GM12878 (cell line): ENCODE measurements around the gene ZNF581.

ENCODE experiments used
- BHLHE40 ChIP-seq, 2 experiments: fragments of 450-650 bp in 1 of 2; IDR thresholded peaks; 2 replicates each; pipeline ENCODE4 v1.6.1; 2011 to 2017; ENCODE audit warnings: low read depth in 2 of 2, borderline replicate concordance in 1 of 2, improper control_type of control experiment in 1 of 2, low read length in 1 of 2, mild to moderate bottlenecking in 1 of 2
- EED ChIP-seq: sonication (generic); IDR thresholded peaks from 2 replicates; pipeline ENCODE4 v1.6.1; 2016; ENCODE audit warnings: antibody characterized with exemption, low read depth
- FOXM1 ChIP-seq: IDR thresholded peaks from 2 replicates; pipeline ENCODE4 v1.6.1; 2012; ENCODE audit warnings: low read depth, mild to moderate bottlenecking, inconsistent platforms, low read length, moderate library complexity
- HCFC1 ChIP-seq: fragments of 150-350 bp; IDR thresholded peaks from 2 replicates; pipeline ENCODE4 v1.6.1; 2014; ENCODE audit warnings: low read length
- HDAC2 ChIP-seq: fragments of 200-600 bp; sonication (generic); IDR thresholded peaks from 2 replicates; pipeline ENCODE4 v1.6.1; 2017
- MXI1 ChIP-seq: fragments of 150-350 bp; IDR thresholded peaks from 2 replicates; pipeline ENCODE4 v1.6.1; 2011; ENCODE audit warnings: low read depth, mild to moderate bottlenecking, inconsistent platforms, low read length, improper control_type of control experiment
- MYC ChIP-seq: IDR thresholded peaks from 2 replicates; pipeline ENCODE4 v1.6.1; 2011; ENCODE audit warnings: mild to moderate bottlenecking, low read length, moderate library complexity, inconsistent platforms; ENCODE audit not compliant: insufficient read depth, insufficient replicate concordance, insufficient read length, severe bottlenecking
- PAX8 ChIP-seq: fragments of 450-650 bp; IDR thresholded peaks from 2 replicates; pipeline ENCODE4 v1.6.1; 2017; ENCODE audit warnings: mild to moderate bottlenecking, moderate library complexity
- REST ChIP-seq: IDR thresholded peaks from 2 replicates; pipeline ENCODE4 v1.6.1; 2012; ENCODE audit warnings: mild to moderate bottlenecking, low read depth, low read length
- RFX5 ChIP-seq: IDR thresholded peaks from 2 replicates; pipeline ENCODE4 v1.6.1; 2011; ENCODE audit warnings: low read depth, low read length, improper control_type of control experiment
- SIN3A ChIP-seq: IDR thresholded peaks from 2 replicates; pipeline ENCODE4 v1.6.1; 2012; ENCODE audit warnings: low read depth, low read length, improper control_type of control experiment
- SMARCA5 ChIP-seq: fragments of 450-650 bp; IDR thresholded peaks from 2 replicates; pipeline ENCODE4 v1.6.1; 2017; ENCODE audit warnings: mild to moderate bottlenecking
- TBL1XR1 ChIP-seq: IDR thresholded peaks from 2 replicates; pipeline ENCODE4 v1.6.1; 2012; ENCODE audit warnings: low read depth, low read length, improper control_type of control experiment
- TF ChIP-seq, protein P1 (sequence below): IDR thresholded peaks from 2 replicates; pipeline ENCODE4 v1.6.1; 2011; ENCODE audit warnings: mild to moderate bottlenecking, low read depth, low read length, moderate library complexity; ENCODE audit not compliant: insufficient replicate concordance

DNA sequence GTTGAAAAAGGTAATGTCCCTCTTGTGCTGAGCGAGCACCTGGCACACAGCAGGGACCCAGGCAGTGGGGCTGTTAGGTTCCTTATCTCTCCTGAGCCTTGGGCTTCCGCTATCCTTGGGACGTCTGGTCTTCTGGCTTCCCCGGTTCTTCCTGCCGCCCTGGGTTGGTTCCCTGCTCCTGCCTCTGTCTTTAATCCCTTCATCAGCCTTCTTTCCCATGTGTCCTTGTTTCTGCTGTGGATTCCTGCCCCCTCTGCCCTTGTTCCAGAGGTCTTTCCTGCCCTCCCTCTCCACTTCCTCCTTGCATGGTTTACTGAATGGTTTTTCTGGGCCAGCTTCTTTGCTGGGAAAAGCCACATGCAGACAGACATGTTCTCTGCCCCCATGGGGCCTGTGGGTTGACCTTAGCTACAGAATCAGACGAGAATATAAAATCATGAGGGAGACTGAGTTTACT lies 34.2 kb downstream of the ZNF581 start:
- TF ChIP-seq REST (no peak), MYC (no peak), BHLHE40 (IDR thresholded peaks at IDR 0.05; ENCODE audit: borderline replicate concordance in 1 of 2, low read depth in 2 of 2, low read length in 1 of 2) (no peak), HCFC1 (no peak), FOXM1 (no peak), PAX8 (no peak), TBL1XR1 (no peak), MXI1 (no peak), SIN3A (no peak), EED (no peak), HDAC2 (no peak), SMARCA5 (no peak), RFX5 (no peak)
- TF ChIP-seq, protein P1, sequence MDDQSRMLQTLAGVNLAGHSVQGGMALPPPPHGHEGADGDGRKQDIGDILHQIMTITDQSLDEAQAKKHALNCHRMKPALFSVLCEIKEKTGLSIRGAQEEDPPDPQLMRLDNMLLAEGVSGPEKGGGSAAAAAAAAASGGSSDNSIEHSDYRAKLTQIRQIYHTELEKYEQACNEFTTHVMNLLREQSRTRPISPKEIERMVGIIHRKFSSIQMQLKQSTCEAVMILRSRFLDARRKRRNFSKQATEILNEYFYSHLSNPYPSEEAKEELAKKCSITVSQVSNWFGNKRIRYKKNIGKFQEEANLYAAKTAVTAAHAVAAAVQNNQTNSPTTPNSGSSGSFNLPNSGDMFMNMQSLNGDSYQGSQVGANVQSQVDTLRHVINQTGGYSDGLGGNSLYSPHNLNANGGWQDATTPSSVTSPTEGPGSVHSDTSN, result no peak
